Gastrocnemius medialis (tissue), 4 donors: ENCODE measurements around the gene PARP12. TPM values are rescaled to one million over a fixed set of nuclear protein-coding genes. Genes with fewer than 3 reads are reported as not detected.

Experiments used
- ATAC-seq, 2 donors: fragments of 150-250 bp; one replicate each; pipeline ENCODE4 v1.9.1; 2016
- DNase-seq, 2 donors: peaks; one replicate each; pipeline ENCODE4 v3.0.0-alpha.2; 2019
- H3K27ac ChIP-seq, 4 donors: fragments of 200-600 bp; sonication (generic); 1 replicate in 1 of 4; 2 replicates in 3 of 4; pipeline ENCODE4 v1.5.1; 2016 to 2018; ENCODE audit warnings: mild to moderate bottlenecking in 2 of 4, moderate library complexity in 1 of 4
- H3K27me3 ChIP-seq, 3 donors: fragments of 200-600 bp; sonication (generic) in 2 of 3; 1 replicate in 1 of 3; 2 replicates in 2 of 3; pipeline versions ENCODE4 v1.5.1 to v1.6.0; 2016 to 2019; ENCODE audit warnings: mild to moderate bottlenecking in 1 of 3, moderate library complexity in 1 of 3
- H3K36me3 ChIP-seq, 2 donors: fragments of 200-600 bp; sonication (generic) in 1 of 2; one replicate each; pipeline ENCODE4 v1.5.1; 2017 to 2018
- H3K4me1 ChIP-seq, 2 donors: fragments of 200-600 bp; sonication (generic) in 1 of 2; one replicate each; pipeline ENCODE4 v1.5.1; 2016 to 2017; ENCODE audit warnings: mild to moderate bottlenecking in 2 of 2
- H3K4me3 ChIP-seq, 4 donors: fragments of 200-600 bp; sonication (generic) in 3 of 4; 1 replicate in 1 of 4; 2 replicates in 3 of 4; pipeline ENCODE4 v1.5.1; 2016 to 2019; ENCODE audit warnings: mild to moderate bottlenecking in 2 of 4
- H3K9me3 ChIP-seq, 3 donors: fragments of 200-600 bp; sonication (generic) in 2 of 3; 1 replicate in 1 of 3; 2 replicates in 2 of 3; pipeline ENCODE4 v1.5.1; 2016 to 2019
- CTCF ChIP-seq, 5 experiments: fragments of 450-650 bp in 3 of 5; fragments of 200-600 bp in 2 of 5; sonication (generic) in 2 of 5; IDR thresholded peaks in 4 of 5; conservative IDR thresholded peaks in 1 of 5; 1 replicate in 4 of 5; 2 replicates in 1 of 5; pipeline ENCODE4 v1.5.1; 2016 to 2019; ENCODE audit warnings: antibody characterized with exemption in 5 of 5, mild to moderate bottlenecking in 3 of 5, moderate library complexity in 3 of 5
- POLR2A ChIP-seq, 2 donors: fragments of 450-650 bp; IDR thresholded peaks; one replicate each; pipeline ENCODE4 v1.6.1; 2017; ENCODE audit warnings: antibody characterized with exemption in 2 of 2, mild to moderate bottlenecking in 2 of 2, moderate library complexity in 2 of 2
- in situ Hi-C, 4 donors: fragments of 200-750 bp; cut with MboI; loops; one replicate each; pipeline versions ENCODE4 v1.15.0 to v1.8.0; 2017; ENCODE audit warnings: low sequenced_read_pairs in 4 of 4
- intact Hi-C: fragments of 100-400 bp; cut with DNase I; formaldehyde crosslinking; loops from one replicate; pipeline ENCODE4 v1.15.1; 2023; ENCODE audit warnings: low total_unique reads
- total RNA-seq, 4 donors: library from RNA; depleted of rRNA; stranded (reverse); fragments of >200 nt; gene quantifications; one replicate each; pipeline versions ENCODE4 v1.1.0 to v1.2.3, GENCODE V29; 2016

PARP12 gene
- total RNA-seq, 4 donors from 2014 or later = 4.3 to 12.7 (median 4.9) TPM

- ATAC-seq (no peak), DNase-seq (no peak)
- peaks cover 0 to 5% (median 0%) of the 10 kb centered on the region in 3 donors for H3K27me3 ChIP-seq
- intact Hi-C loops (no loop called here), in situ Hi-C loops (no loop called here)
- TF ChIP-seq POLR2A (IDR thresholded peaks at IDR 0.05) (no peak), CTCF (IDR thresholded peaks at IDR 0.05 in 4 of 5, conservative IDR thresholded peaks at IDR 0.05 in 1 of 5) (no peak)
- no peaks in the 10 kb centered on the region for H3K36me3 ChIP-seq
- no peak overlapping the region for H3K4me3 ChIP-seq
- H3K9me3 ChIP-seq = no peaks in the 10 kb centered on the region
- H3K4me1 ChIP-seq = no peaks in the 10 kb centered on the region
- H3K27ac ChIP-seq = no peak overlapping the region
These were observed 81.2 kb downstream of the PARP12 start for GRCh38 chr7:139981511-139981895.

- ATAC-seq (no peak), DNase-seq (no peak)
- Histone ChIP-seq H3K27ac (no peak overlapping the region), H3K27me3 (no peaks in the 10 kb centered on the region), H3K36me3 (no peaks in the 10 kb centered on the region), H3K4me3 (no peak overlapping the region), H3K9me3 (no peaks in the 10 kb centered on the region), H3K4me1 (no peaks in the 10 kb centered on the region)
- intact Hi-C loops = no loop called here
- TF ChIP-seq POLR2A (IDR thresholded peaks at IDR 0.05) (no peak), CTCF (IDR thresholded peaks at IDR 0.05 in 4 of 5, conservative IDR thresholded peaks at IDR 0.05 in 1 of 5) (no peak)
- in situ Hi-C loops = no loop called here
These were observed 85.7 kb downstream of the PARP12 start for GRCh38 chr7:139976838-139977656.

- in situ Hi-C loops (no loop called here), intact Hi-C loops (no loop called here)
- no peak for ATAC-seq
- Histone ChIP-seq H3K9me3 (no peaks in the 10 kb centered on the region), H3K27me3 (no peaks in the 10 kb centered on the region), H3K4me3 (no peak overlapping the region), H3K27ac (no peak overlapping the region), H3K4me1 (no peaks in the 10 kb centered on the region), H3K36me3 (no peaks in the 10 kb centered on the region)
- DNase-seq = no peak
- no peak for TF ChIP-seq POLR2A (IDR thresholded peaks at IDR 0.05)
- TF ChIP-seq CTCF (IDR thresholded peaks at IDR 0.05 in 4 of 5, conservative IDR thresholded peaks at IDR 0.05 in 1 of 5) = no peak
These were observed 86.5 kb downstream of the PARP12 start for GRCh38 chr7:139976055-139976837.

- in situ Hi-C loops = no loop called here
- Histone ChIP-seq H3K27me3 (no peaks in the 10 kb centered on the region), H3K9me3 (no peaks in the 10 kb centered on the region), H3K4me3 (no peak overlapping the region), H3K27ac (no peak overlapping the region), H3K4me1 (no peaks in the 10 kb centered on the region), H3K36me3 (no peaks in the 10 kb centered on the region)
- no peak for ATAC-seq
- DNase-seq = no peak
- intact Hi-C loops = no loop called here
- TF ChIP-seq POLR2A (IDR thresholded peaks at IDR 0.05) (no peak), CTCF (IDR thresholded peaks at IDR 0.05 in 4 of 5, conservative IDR thresholded peaks at IDR 0.05 in 1 of 5) (no peak)
These were observed 88.5 kb downstream of the PARP12 start for GRCh38 chr7:139974179-139974811.

Other genes starting within 250 kb of the PARP12 start
- 1 to 10 TPM in 3 of 4 donors, under 1 TPM in 1; 0.41 to 5.2 (median 3.3) TPM for gene TBXAS1, start 233.7 kb downstream of the PARP12 start, total RNA-seq
- 100 to 1,000 TPM in 1 of 4 donors, 10 to 100 TPM in 3; 59.0 to 108 (median 66.9) TPM for gene KDM7A, start 114.0 kb upstream of the PARP12 start, total RNA-seq